DLD1 (cell line): ENCODE data around the gene DGCR2.
"Not testable (repeated sequence)": the region's sequence is repeated elsewhere in the genome, so short reads cannot be mapped to it uniquely, and the experiment has no call there.

Source experiments
- in situ Hi-C: cut with HindIII; loops from 2 replicates; pipeline ENCODE4 v1.10.0; 2017; ENCODE audit warnings: low sequenced_read_pairs

Gene DGCR2

DNA sequence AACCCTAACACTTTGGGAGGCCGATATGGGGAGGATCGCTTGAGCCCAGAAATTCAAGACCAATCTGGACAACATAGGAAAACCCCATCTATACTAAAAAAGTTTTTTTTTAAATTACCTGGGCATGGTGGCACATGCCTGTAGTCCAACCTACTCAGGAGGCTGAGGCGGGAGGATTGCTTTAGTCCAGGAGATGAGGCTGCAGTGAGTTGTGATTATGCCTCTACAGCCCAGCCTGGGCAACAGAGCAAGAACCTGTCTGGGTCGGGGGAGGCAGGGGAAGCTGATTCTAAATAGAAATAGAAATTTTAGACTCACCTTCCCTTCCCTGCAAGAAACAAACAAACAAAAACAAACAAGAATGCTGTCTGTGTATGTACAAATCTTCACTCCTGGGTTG lies 133.3 kb downstream of the DGCR2 start:
- in situ Hi-C loops, result no loop called here

DNA sequence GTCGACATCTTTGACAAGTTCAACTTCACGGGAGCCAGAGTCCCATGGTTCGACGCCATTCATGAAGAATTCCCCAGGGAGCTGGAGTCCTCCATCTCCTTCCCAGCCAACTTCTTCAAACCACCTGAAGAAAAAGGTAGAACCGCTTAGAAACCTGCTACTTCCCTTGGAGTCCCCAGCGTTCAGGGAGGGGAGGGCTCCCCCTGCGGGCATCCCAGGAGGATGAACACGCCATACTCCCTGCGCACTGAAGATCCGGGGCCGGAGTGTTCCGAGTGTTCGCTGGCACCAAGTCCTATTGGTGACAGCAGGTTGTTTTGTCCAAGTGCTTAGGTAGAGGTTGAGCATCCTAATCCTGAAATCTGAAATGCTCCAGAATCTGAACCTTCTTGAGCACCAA lies 134.4 kb downstream of the DGCR2 start:
- in situ Hi-C loops, result no loop called here

DNA sequence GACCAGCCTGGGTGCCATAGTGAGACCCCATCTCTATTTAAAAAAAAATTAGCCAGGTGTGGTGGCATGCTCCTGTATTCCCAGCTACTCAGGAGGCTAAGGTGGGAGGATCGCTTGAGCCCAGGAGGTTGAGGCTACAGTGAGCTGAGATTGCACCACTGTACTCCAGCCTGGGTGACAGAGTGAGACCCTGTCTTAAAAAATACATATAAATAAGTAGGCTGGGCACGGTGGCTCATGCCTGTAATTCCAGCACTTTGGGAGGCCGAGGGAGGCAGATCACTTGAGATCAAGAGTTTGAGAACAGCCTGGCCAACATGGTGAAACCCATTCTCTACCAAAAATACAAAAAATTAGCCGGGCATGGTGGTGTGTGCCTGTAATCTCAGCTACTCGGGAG lies 135.1 kb downstream of the DGCR2 start:
- in situ Hi-C loops, result not testable (repeated sequence)
